ENCODE measurements around the gene AP1S2.
A peak's percentile ranks its signal among the peaks of the same experiment; 100 is the strongest.
"Not testable (repeated sequence)": the region's sequence is repeated elsewhere in the genome, so short reads cannot be mapped to it uniquely, and the experiment has no call there.

Gene AP1S2

GRCh38 chrX:15854712-15855567, at the start of gene AP1S2:
TSS of gene AP1S2 (minus strand) at chrX:15854813. CDS start at chrX:15852524, 2,289 bp downstream.
- peak; percentile 94 for DNase-seq

- no peak for DNase-seq
Measured at GRCh38 chrX:15903186-15903681, 48.6 kb upstream of the AP1S2 start.

DNA sequence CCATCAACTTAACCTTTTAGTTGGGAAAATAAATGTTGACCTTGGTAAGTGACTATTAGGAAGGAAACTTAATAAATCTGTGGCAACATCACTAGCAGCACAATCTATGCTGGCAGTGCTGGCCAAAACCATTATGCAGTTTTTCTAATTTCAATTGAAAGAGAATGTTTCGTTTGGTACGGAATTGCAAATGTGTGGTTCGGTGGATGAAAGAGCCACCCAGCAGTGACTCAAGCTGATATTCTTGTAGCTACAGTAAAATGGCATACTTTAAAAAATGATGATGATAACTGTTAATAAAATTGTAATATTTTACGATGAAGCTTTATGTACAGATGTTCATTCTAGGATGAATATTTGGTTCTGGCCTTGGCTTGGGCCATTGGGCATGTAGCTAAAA, 40.7 kb upstream of the AP1S2 start:
- no peak for DNase-seq

DNA sequence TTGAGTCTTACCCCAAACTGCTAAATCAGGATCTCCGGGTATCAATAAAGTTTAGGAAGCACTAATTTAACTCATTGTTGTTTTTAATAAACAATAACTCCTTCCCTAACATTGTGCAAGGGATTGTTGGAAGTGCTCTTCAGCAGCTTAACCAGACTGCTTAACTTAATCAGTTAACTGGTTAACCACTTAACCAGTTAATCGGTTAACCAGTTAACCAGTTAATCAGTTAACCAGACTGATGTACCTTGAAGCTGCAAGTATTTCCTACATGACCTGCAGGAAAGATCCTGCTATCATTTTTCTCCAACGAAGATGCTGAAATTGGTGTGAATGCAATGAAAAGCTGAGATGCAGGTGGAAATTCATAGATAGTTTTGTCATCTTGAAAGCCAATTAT, 40.1 kb upstream of the AP1S2 start:
- DNase-seq = no peak

- no peak for DNase-seq
Measured at GRCh38 chrX:15890463-15890862, 35.9 kb upstream of the AP1S2 start.

- no peak for DNase-seq
Measured at GRCh38 chrX:15888062-15888461, 33.4 kb upstream of the AP1S2 start.

DNA sequence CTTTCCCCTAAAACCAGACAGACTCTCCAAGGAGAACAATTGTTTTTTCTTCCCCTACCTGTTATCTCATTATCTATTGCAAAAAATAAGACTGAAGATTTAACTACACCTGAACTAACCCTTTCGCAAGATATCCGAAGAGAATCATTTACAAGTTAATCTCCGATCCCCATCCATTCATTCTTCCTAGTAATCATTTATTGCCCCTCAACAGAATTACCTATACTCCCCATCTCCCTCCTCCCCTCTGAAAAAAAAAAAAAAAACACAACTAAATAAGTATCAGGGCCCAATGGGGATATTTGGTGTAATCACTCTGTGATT, 28.9 kb upstream of the AP1S2 start:
- DNase-seq = no peak

DNA sequence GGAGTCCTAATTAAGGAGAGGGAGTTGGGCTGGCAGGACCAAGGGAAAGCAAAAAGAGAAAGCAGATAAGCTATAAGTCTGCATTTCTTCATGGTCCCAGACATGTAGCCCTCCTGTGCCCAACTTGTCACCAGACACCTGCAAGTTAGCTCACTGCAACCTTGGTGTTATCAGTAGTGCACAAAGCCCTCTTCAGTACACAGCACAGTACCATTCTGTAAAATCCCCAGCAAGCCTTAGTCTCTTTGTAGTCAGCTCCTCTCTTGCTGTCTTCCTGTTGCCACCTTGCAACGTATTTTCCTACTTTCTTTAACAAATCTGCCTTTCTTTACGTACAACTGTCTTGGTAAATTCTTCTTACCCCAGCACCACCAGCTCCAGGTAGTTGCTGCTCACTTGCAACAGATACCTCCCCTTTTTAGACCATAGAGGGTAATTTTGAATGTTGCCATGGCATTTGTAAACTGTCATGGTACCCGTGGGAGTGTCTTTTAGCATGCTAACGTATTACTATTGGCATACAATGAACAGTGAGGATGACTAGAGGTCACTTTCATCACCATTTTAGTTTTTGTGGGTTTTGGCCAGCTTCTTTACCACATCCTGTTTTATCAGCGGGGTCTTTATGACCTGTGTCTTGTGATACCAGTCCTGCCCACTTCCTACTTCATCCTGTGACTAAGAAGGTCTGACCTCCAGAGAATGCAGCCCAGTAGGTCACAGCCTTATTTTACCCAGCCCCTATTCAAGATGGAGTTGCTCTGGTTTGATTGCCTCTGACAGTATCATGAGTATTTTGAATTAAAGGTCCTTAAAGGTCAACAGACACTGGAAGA, 28.3 kb upstream of the AP1S2 start:
- no peak for DNase-seq

- no peak for DNase-seq
Measured at GRCh38 chrX:15881381-15881897, 26.8 kb upstream of the AP1S2 start.

- not testable (repeated sequence) for DNase-seq
Measured at GRCh38 chrX:15877914-15878313, 23.3 kb upstream of the AP1S2 start.

DNA sequence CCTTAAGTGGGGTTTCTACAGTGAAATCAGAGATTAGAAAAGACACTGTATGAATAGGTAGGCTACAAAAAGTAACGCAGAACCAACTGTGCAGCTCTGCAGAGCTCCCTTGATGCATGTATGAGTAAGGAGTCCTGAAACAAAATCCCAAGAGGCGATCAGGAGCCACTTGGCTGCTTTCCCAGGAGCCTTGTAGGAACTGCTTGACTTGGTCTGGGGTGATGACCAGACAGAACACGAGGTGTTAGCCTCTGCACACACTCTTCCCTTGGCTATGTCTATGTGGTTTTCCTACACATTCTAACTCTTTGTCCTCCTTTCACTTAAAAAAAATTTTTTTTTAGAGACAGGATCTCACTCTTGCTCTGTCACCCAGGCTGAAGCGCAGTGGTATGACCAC, 22.8 kb upstream of the AP1S2 start:
- no peak for DNase-seq

GRCh38 chrX:15874672-15875071, 20.1 kb upstream of the AP1S2 start:
- no peak for DNase-seq

- DNase-seq = peak; percentile 79
Measured at GRCh38 chrX:15873566-15873965, 19.0 kb upstream of the AP1S2 start.

- no peak for DNase-seq
Measured at GRCh38 chrX:15870310-15870709, 15.7 kb upstream of the AP1S2 start.

GRCh38 chrX:15869695-15870094, 15.1 kb upstream of the AP1S2 start:
- no peak for DNase-seq

DNA sequence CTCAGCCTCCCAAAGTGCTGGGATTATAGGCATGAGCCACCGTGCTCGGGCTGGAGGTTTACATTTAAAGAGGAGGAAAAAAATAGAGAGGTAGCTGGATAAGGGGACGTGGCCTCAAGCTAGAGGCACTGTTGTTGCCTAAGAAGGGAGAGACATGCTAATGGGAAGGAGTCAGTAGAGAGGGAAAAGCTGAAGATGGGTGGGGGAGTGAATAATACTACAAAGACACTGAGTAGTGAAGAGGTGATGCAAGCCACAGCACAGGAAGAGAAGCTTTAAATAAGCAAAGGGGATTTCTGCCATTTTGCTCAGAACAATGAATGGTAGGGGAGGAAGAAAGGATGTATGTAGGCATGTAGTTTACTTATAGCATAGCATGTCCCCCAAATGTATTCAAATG, 11.5 kb upstream of the AP1S2 start:
- DNase-seq = no peak

DNA sequence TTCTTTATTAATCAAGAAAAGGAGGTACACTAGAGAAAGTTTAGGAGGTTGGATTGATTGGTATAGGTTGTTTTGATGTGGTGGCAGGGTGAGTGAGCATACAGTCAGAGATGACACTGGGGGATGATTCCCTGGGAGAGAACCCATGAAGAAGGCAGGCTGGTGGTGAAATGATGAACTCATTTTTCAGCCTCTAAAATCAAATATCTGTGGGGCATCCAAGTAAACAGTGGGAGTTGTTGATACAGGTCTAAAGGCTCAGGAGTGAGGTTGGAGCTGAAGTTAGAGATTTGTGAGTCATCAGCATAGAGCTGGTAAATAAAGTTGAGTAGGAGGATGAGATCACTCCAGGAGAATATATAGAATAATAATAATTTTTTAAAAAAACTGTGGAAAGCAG, 10.0 kb upstream of the AP1S2 start:
- no peak for DNase-seq

GRCh38 chrX:15864023-15864422, 9.4 kb upstream of the AP1S2 start:
- DNase-seq = no peak

DNA sequence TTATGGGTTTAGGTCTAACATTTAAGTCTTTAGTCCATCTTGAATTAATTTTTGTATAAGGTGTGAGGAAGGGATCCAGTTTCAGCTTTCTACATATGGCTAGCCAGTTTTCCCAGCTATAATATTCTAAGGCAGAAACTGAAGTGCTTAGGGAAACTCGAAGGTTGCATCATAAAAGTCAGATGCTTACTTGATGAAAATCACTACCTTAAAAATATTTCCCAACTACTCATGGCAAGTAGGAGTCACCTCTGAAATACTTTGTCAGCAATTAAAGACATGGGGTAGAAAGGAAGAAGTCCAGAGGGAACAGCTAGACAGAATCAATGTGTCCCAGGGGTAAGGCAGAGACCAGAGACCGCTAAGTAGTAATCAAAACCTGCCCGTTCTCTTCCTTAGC, 6.3 kb upstream of the AP1S2 start:
- no peak for DNase-seq

GRCh38 chrX:15858051-15858450, 3.4 kb upstream of the AP1S2 start:
- DNase-seq = no peak

DNA sequence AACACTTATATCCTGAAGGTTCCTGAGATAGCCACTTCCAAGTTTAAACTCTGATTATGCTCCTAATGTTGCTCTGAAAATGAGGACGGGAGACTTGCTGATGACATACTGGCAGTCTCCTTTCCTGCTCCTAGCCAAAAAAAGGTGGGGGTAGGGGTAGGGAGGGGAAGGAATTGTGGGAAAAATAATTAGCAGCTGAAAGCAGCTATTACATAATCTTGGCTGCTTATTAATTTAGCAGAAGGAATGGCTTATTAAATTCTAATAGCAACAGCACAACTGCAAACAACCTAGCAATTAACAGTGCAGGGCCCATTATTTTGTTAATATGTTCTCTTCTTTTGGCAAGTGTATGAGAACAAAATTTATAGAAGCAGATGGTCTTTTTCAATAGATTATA, 2.0 kb upstream of the AP1S2 start:
- no peak for DNase-seq

GRCh38 chrX:15856222-15856587, 1.6 kb upstream of the AP1S2 start:
- no peak for DNase-seq

GRCh38 chrX:15855568-15856221, 1.1 kb upstream of the AP1S2 start:
- DNase-seq = peak; percentile 35

All from eye (tissue), 1 donor.